ENCODE measurements around the gene SNX12.

Gene SNX12

GRCh38 chrX:71099736-71100135, 31.6 kb upstream of the SNX12 start:
- no peak overlapping the region for H2BK120ac ChIP-seq (ENCODE audit: insufficient read depth, low read length, poor library complexity)
- H3K4me3 ChIP-seq (ENCODE audit: low read depth, low read length) = no peak overlapping the region
- no peak overlapping the region for H4K91ac ChIP-seq (ENCODE audit: low read depth, low read length)
- no peaks in the 10 kb centered on the region for H3K27me3 ChIP-seq (ENCODE audit: insufficient read depth, low read length)
- no peak overlapping the region for H2AFZ ChIP-seq (ENCODE audit: insufficient read depth, low read length, poor library complexity)
- H4K12ac ChIP-seq (ENCODE audit: low read depth, low read length) = no peak overlapping the region
- no peak overlapping the region for H3K4me2 ChIP-seq (ENCODE audit: low read length)
- DNase-seq = no peak
- H3K27ac ChIP-seq (ENCODE audit: low read depth, low read length) = no peak overlapping the region
- no peak overlapping the region for H4K8ac ChIP-seq (ENCODE audit: low read depth, low read length)
- no peaks in the 10 kb centered on the region for H3K9me3 ChIP-seq (ENCODE audit: insufficient read depth, low read depth, low read length)
- WGBS (ENCODE audit: extremely low coverage, insufficient coverage, insufficient read length) = no CpG with 5 or more reads among the region's 4 CpGs
- H3K9ac ChIP-seq (ENCODE audit: low read length) = no peak overlapping the region
- no peak overlapping the region for H2AK5ac ChIP-seq (ENCODE audit: low read length)
- H3K36me3 ChIP-seq (ENCODE audit: control insufficient read depth in 1 of 2, insufficient read depth in 2 of 2, low read length in 2 of 2) = peaks cover 0 to 7% of the 10 kb centered on the region in 2 experiments
- H3K4ac ChIP-seq (ENCODE audit: low read depth, low read length) = no peak overlapping the region
- no peak overlapping the region for H3K23ac ChIP-seq (ENCODE audit: low read length)
- no peak overlapping the region for H2BK5ac ChIP-seq (ENCODE audit: low read depth, low read length, poor library complexity)
- peaks cover 9% of the 10 kb centered on the region for H3K79me1 ChIP-seq (ENCODE audit: low read length)
- peak overlapping the region; percentile 67 for H2BK12ac ChIP-seq (ENCODE audit: low read length)
- no peak overlapping the region for H3K18ac ChIP-seq (ENCODE audit: low read length)
- no peaks in the 10 kb centered on the region for H3K79me2 ChIP-seq (ENCODE audit: control insufficient read depth, insufficient read depth, low read length, poor library complexity)
- no peak overlapping the region for H3K14ac ChIP-seq (ENCODE audit: low read length)
- H3K4me1 ChIP-seq (ENCODE audit: control insufficient read depth in 1 of 2, insufficient read depth in 2 of 2, low read length in 2 of 2) = peaks cover 15 to 28% of the 10 kb centered on the region in 2 experiments

- H3K27ac ChIP-seq (ENCODE audit: low read depth, low read length) = no peak overlapping the region
- no peak overlapping the region for H3K4me2 ChIP-seq (ENCODE audit: low read length)
- no peak overlapping the region for H2BK5ac ChIP-seq (ENCODE audit: low read depth, low read length, poor library complexity)
- H3K27me3 ChIP-seq (ENCODE audit: insufficient read depth, low read length) = no peaks in the 10 kb centered on the region
- H2BK12ac ChIP-seq (ENCODE audit: low read length) = no peak overlapping the region
- H3K9ac ChIP-seq (ENCODE audit: low read length) = no peak overlapping the region
- no peak overlapping the region for H4K12ac ChIP-seq (ENCODE audit: low read depth, low read length)
- no peak overlapping the region for H3K18ac ChIP-seq (ENCODE audit: low read length)
- H3K14ac ChIP-seq (ENCODE audit: low read length) = no peak overlapping the region
- no peak for DNase-seq
- no CpG with 5 or more reads among the region's 5 CpGs for WGBS (ENCODE audit: extremely low coverage, insufficient coverage, insufficient read length)
- H3K79me2 ChIP-seq (ENCODE audit: control insufficient read depth, insufficient read depth, low read length, poor library complexity) = no peaks in the 10 kb centered on the region
- H2AFZ ChIP-seq (ENCODE audit: insufficient read depth, low read length, poor library complexity) = no peak overlapping the region
- H2AK5ac ChIP-seq (ENCODE audit: low read length) = no peak overlapping the region
- peaks cover 13 to 22% of the 10 kb centered on the region in 2 experiments for H3K4me1 ChIP-seq (ENCODE audit: control insufficient read depth in 1 of 2, insufficient read depth in 2 of 2, low read length in 2 of 2)
- H4K91ac ChIP-seq (ENCODE audit: low read depth, low read length) = no peak overlapping the region
- no peak overlapping the region for H2BK120ac ChIP-seq (ENCODE audit: insufficient read depth, low read length, poor library complexity)
- H3K4me3 ChIP-seq (ENCODE audit: low read depth, low read length) = no peak overlapping the region
- H3K79me1 ChIP-seq (ENCODE audit: low read length) = peaks cover 8% of the 10 kb centered on the region
- peaks cover 0 to 7% of the 10 kb centered on the region in 2 experiments for H3K36me3 ChIP-seq (ENCODE audit: control insufficient read depth in 1 of 2, insufficient read depth in 2 of 2, low read length in 2 of 2)
- no peak overlapping the region for H4K8ac ChIP-seq (ENCODE audit: low read depth, low read length)
- H3K23ac ChIP-seq (ENCODE audit: low read length) = no peak overlapping the region
- no peaks in the 10 kb centered on the region for H3K9me3 ChIP-seq (ENCODE audit: insufficient read depth, low read depth, low read length)
- H3K4ac ChIP-seq (ENCODE audit: low read depth, low read length) = no peak overlapping the region
These were observed 30.9 kb upstream of the SNX12 start for GRCh38 chrX:71098951-71099506.

GRCh38 chrX:71098302-71098701, 30.2 kb upstream of the SNX12 start:
- H3K9me3 ChIP-seq (ENCODE audit: insufficient read depth, low read depth, low read length) = no peaks in the 10 kb centered on the region
- no peak overlapping the region for H2BK120ac ChIP-seq (ENCODE audit: insufficient read depth, low read length, poor library complexity)
- peak; percentile 13 to 46 for DNase-seq
- peaks cover 7% of the 10 kb centered on the region for H3K79me1 ChIP-seq (ENCODE audit: low read length)
- H4K8ac ChIP-seq (ENCODE audit: low read depth, low read length) = no peak overlapping the region
- H3K23ac ChIP-seq (ENCODE audit: low read length) = no peak overlapping the region
- no peak overlapping the region for H3K14ac ChIP-seq (ENCODE audit: low read length)
- no peak overlapping the region for H3K4me2 ChIP-seq (ENCODE audit: low read length)
- H3K4me3 ChIP-seq (ENCODE audit: low read depth, low read length) = no peak overlapping the region
- H4K91ac ChIP-seq (ENCODE audit: low read depth, low read length) = no peak overlapping the region
- no peaks in the 10 kb centered on the region for H3K27me3 ChIP-seq (ENCODE audit: insufficient read depth, low read length)
- H3K4ac ChIP-seq (ENCODE audit: low read depth, low read length) = no peak overlapping the region
- H3K79me2 ChIP-seq (ENCODE audit: control insufficient read depth, insufficient read depth, low read length, poor library complexity) = no peaks in the 10 kb centered on the region
- H3K4me1 ChIP-seq (ENCODE audit: control insufficient read depth in 1 of 2, insufficient read depth in 2 of 2, low read length in 2 of 2) = peaks cover 13 to 19% of the 10 kb centered on the region in 2 experiments
- H3K27ac ChIP-seq (ENCODE audit: low read depth, low read length) = no peak overlapping the region
- no peak overlapping the region for H3K9ac ChIP-seq (ENCODE audit: low read length)
- no CpG with 5 or more reads among the region's 2 CpGs for WGBS (ENCODE audit: extremely low coverage, insufficient coverage, insufficient read length)
- no peak overlapping the region for H2AK5ac ChIP-seq (ENCODE audit: low read length)
- H3K36me3 ChIP-seq (ENCODE audit: control insufficient read depth in 1 of 2, insufficient read depth in 2 of 2, low read length in 2 of 2) = peaks cover 0 to 7% of the 10 kb centered on the region in 2 experiments
- no peak overlapping the region for H4K12ac ChIP-seq (ENCODE audit: low read depth, low read length)
- no peak overlapping the region for H3K18ac ChIP-seq (ENCODE audit: low read length)
- no peak overlapping the region for H2BK5ac ChIP-seq (ENCODE audit: low read depth, low read length, poor library complexity)
- no peak overlapping the region for H2BK12ac ChIP-seq (ENCODE audit: low read length)
- no peak overlapping the region for H2AFZ ChIP-seq (ENCODE audit: insufficient read depth, low read length, poor library complexity)

- WGBS (ENCODE audit: extremely low coverage, insufficient coverage, insufficient read length) = no CpG with 5 or more reads among the region's 9 CpGs
- Histone ChIP-seq H2BK12ac (ENCODE audit: low read length) (no peak overlapping the region), H3K4me2 (ENCODE audit: low read length) (peak overlapping the region; percentile 81), H4K91ac (ENCODE audit: low read depth, low read length) (peak overlapping the region; percentile 52), H3K4ac (ENCODE audit: low read depth, low read length) (peak overlapping the region; percentile 80), H3K18ac (ENCODE audit: low read length) (no peak overlapping the region), H3K36me3 (ENCODE audit: control insufficient read depth in 1 of 2, insufficient read depth in 2 of 2, low read length in 2 of 2) (peaks cover 0 to 7% of the 10 kb centered on the region in 2 experiments), H3K9me3 (ENCODE audit: insufficient read depth, low read depth, low read length) (no peaks in the 10 kb centered on the region), H3K4me3 (ENCODE audit: low read depth, low read length) (peak overlapping the region; percentile 68), H3K27me3 (ENCODE audit: insufficient read depth, low read length) (no peaks in the 10 kb centered on the region), H2AK5ac (ENCODE audit: low read length) (no peak overlapping the region), H3K79me1 (ENCODE audit: low read length) (peaks cover 6% of the 10 kb centered on the region), H3K4me1 (ENCODE audit: control insufficient read depth in 1 of 2, insufficient read depth in 2 of 2, low read length in 2 of 2) (peaks cover 7 to 12% of the 10 kb centered on the region in 2 experiments), H2BK120ac (ENCODE audit: insufficient read depth, low read length, poor library complexity) (no peak overlapping the region), H2BK5ac (ENCODE audit: low read depth, low read length, poor library complexity) (no peak overlapping the region), H2AFZ (ENCODE audit: insufficient read depth, low read length, poor library complexity) (no peak overlapping the region), H3K79me2 (ENCODE audit: control insufficient read depth, insufficient read depth, low read length, poor library complexity) (no peaks in the 10 kb centered on the region), H3K27ac (ENCODE audit: low read depth, low read length) (no peak overlapping the region), H4K12ac (ENCODE audit: low read depth, low read length) (no peak overlapping the region), H3K9ac (ENCODE audit: low read length) (no peak overlapping the region), H3K14ac (ENCODE audit: low read length) (peak overlapping the region; percentile 29), H4K8ac (ENCODE audit: low read depth, low read length) (no peak overlapping the region), H3K23ac (ENCODE audit: low read length) (no peak overlapping the region)
- no peak for DNase-seq
These were observed 28.6 kb upstream of the SNX12 start for GRCh38 chrX:71096760-71097032.
